Activated gamma-delta T cell (primary cell): ENCODE measurements around the gene HMGCR.
"Not testable (repeated sequence)": the region's sequence is repeated elsewhere in the genome, so short reads cannot be mapped to it uniquely, and the experiment has no call there.

Experiments used
- DNase-seq: peaks from one replicate; lab custom pipeline; 2025; lab: John Stamatoyannopoulos, UW
- total RNA-seq, 2 donors: gene quantifications; one replicate each; lab custom pipeline; 2026; lab: John Stamatoyannopoulos, UW

Gene HMGCR
- total RNA-seq = 101 to 113 reads per million in 2 donors

DNA sequence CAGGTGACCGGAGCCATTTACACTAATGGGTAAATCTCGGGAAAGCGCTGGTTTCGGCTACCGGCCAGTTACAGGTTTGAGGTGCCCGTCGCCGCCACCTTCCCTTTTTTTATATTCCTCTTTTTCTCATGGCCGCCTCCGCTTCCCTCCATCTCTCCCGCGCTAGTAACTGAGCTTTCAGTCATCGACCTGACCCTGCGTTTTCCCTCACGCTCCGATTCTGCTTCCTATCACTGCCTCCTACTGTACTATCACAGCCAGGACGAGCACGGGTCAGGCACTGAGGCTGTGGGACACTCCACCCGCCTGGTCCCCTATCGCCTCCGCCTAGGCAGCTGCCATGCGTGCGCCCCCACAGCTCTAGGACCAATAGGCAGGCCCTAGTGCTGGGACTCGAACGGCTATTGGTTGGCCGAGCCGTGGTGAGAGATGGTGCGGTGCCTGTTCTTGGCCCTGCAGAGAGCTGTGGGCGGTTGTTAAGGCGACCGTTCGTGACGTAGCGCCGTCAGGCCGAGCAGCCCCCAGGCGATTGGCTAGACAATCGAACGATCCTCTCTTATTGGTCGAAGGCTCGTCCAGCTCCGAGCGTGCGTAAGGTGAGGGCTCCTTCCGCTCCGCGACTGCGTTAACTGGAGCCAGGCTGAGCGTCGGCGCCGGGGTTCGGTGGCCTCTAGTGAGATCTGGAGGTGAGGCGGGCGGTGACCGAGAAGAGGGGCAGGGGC lies at the start of gene HMGCR:
Gene HMGCR, plus strand, starts transcription at position 606 of the 722 bp plus-strand sequence. CDS start 5,386 bp downstream, outside the sequence.
- DNase-seq = peak; percentile 85

DNA sequence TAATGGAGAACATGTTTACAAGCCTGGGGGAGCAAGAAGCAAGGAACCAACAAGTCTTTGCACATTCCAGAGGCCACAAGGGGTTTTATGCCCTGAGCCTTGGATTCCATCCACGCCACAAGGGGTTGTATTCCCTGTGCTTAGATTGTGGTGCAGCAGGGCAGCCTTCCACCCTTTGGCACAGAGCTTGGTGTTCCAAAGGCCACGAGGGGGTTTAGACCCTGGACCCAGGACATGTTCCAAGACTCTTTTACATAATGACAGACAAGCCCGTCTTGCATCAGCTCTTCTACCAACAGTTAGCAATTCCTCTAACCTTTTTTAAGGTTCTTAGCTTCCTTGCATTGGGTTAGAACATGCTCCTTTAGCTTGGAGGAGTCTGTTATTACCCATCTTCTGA lies 45.2 kb upstream of the HMGCR start:
- not testable (repeated sequence) for DNase-seq

DNA sequence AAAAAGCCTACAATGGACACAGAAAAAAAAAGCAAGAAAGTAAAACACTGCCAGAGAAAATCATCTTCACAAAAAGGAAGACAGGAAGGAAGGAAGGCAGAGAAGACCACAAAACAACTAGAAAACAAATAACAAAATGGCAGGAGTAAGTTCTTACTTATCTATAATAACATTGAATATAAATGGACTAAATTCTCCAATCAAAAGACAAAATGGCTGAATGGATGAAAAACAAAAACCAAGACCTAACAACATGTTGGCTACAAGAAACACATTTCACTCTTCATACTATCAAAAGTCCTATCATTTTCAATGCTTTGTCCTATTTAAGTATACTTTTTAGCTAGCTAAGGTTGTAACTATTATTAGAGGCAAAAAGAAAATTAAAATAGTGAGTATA lies 36.9 kb upstream of the HMGCR start:
- DNase-seq = no peak

DNA sequence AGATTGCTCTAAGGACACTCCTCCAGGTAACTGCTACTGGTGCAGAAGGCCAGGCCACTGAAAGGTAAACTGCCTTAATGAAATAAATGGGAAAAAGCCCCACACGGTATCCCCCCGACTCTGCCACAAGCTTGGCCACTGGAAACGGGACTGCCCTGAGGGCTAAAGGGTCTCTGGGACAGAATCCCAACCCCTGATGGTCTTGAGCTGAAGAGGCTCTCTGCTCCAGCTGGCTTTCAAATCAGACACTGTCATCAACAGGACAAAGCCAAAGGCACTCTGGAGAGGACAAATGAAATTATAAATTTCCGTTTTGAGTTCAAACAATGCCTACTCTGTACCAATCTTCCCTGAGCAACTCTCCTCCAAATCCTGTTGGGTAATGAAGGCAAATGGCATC lies 33.6 kb upstream of the HMGCR start:
- no peak for DNase-seq

DNA sequence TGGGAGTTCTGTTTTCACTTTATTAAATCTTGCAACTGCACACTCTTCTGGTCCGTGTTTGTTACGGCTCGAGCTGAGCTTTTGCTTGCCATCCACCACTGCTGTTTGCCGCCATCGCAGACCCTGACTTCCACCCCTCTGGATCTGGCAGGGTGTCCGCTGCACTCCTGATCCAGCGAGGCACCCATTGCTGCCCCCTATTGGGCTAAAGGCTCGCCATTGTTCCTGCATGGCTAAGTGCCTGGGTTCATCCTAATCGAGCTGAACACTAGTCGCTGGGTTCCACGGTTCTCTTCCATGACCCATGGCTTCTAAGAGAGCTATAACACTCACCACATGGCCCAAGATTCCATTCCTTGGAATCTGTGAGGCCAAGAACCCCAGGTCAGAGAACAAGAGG lies 32.5 kb upstream of the HMGCR start:
- DNase-seq = not testable (repeated sequence)

DNA sequence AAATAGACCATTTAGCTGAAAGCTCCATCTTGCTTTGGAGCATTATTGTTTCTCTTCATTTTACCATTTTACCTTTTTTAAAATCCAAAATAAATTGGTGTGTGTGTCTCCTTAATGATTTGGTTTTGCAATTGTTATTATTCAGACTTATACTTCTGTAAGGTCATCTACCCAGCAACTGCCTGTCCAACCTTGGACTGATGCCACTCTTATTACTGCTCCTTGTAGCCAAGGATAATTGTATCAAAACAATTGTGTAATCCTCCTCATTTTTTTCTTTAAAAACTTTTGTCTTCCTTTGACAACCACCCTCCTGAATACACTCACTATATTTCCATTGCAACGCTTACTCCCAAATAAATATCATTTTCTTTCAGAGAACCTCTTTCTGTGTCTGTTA lies 30.3 kb upstream of the HMGCR start:
- DNase-seq = no peak

DNA sequence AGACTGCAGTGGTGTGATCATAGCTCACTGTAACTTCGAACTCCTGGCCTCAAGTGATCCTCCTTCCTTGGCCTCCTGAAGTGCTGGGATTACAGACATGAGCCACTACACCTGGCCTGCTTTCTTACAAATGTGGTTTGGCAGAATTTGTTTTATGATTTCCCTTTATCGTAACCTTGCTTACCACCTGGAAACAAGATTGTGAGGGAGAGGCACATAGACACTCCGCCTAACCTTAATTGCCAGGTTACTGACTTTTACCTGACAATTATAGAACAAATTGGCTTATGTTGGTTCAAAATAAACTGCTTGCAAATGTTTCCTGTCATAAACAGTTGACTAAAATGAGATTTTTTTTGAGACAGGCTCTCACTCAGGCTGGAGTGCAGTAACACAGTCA lies 26.8 kb upstream of the HMGCR start:
- no peak for DNase-seq

DNA sequence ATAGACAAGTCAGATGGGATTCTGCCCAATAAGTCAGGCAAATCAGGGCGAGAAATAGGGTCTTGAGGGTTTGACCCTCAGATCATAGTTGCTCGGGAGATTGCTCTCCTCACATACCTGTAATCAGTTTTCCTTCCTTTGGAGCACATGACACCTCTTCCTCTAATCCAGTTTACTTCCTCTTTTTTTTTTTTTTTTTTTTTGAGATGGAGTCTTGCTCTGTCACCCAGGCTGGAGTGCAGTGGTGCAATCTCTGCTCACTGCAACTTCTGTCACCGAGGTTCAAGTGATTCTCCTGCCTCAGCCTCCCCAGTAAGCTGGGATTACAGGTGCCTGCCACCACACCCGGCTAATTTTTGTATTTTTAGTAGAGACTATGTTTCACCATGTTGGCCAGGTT lies 17.9 kb upstream of the HMGCR start:
- not testable (repeated sequence) for DNase-seq

DNA sequence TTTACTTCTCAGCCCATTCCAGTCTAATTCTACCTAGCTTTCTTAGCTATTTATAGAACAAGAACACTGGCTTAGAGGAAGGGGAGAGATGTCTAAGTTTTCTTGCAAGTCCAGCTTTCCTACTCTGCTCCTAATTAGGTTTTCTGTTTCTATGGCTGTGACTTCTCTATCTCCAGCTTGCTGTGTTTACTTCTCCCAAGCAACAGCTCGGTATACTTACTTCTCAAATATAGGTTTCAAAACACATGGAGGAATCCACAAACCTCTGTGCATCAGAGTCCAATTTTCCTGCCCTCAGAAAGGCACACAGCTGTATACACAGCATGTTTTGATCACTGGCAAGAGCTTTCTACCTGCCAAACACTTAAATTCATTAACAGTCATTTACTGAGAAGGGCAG lies 17.4 kb upstream of the HMGCR start:
- DNase-seq = no peak

DNA sequence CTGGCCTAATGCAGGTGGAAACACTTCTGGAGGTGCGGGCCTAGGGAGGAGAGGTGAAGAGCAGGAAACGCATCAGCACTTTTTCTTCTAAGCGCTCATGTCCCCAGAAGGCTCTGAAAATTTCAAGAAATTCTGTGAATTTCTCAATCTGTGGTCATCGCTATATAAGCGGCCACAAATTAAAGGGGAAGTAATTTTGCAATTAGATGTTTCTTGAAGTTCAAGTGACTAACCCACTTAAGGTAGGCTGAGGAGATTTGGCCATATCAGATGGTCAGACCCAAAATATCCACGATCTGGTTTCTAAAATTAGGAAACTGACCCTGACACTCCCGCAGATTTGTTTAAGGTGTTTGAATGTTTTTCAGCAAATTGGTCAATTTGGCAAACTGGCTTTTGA lies 16.6 kb upstream of the HMGCR start:
- DNase-seq = no peak

DNA sequence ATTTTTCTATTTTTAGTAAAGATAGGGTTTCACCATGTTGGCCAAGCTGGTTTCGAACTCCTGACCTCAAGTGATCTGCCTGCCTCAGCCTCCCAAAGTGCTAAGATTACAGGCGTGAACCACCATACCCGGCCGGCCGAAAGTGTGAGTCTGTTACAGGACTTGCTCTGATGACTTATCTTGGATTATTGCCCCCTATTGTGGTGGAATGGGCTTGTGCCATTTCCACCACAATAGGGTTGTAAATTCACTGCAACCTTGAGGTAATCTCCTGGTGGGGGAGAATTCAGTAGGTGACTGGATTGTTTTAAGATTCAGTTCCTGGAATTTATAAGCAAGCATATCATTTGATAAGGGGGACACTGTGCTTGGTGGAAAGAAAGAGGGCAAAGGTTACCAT lies 15.0 kb upstream of the HMGCR start:
- no peak for DNase-seq

DNA sequence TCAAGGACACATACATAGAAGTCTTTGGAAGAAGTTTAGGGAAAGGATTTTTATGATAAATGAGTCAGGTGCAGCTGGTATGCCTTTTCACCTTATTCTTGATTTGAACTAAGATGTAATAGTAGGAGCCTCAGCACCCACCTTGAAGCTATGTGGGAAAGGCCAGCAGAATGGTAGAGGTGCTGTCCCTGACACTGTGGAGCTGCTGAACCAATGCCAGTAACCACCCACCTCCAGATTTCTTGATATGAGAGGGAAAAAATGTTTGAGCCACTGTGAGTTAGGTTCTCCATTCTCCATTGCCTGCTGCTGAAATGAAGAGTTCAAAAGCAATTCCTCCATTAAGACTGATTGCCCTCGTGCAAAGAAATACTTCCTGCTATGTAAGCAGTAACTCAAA lies 12.2 kb upstream of the HMGCR start:
- DNase-seq = no peak

DNA sequence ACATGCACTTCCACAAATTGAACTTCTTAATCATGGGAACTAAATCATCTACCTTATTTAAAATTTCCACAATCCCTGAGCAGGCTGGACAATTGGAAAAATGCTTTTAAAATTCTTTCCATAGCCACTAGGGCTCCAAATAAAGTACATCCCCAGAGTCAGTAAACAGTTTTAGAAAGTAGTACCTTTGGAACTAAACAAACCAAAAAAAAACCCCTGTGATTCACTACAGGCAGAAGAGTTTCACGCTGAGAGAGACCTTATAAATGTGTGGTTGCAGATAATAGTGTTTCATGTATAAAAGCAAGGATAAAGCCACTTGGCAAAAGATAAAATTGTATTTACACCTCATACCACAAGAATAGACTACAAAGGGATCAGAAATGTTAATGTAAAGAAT lies 11.8 kb upstream of the HMGCR start:
- DNase-seq = no peak

DNA sequence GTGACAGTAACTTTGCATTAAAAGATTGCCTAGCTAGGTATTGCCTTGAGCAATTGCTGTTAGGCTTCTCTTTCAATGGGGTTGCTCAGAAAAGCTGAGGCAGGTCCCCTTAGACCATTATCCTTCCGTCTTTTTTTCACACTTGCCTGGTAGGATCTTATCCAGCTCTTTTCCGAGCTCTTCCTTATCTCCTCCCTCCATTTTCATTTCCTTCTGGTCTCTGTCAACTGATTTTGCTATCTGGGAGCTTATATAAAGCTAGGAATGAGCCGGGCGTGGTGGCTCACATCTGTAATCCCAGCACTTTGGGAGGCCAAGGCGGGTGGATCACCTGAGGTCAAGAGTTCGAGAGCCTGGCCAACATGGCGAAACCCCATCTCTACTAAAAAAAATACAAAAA lies 6.6 kb upstream of the HMGCR start:
- DNase-seq = no peak

DNA sequence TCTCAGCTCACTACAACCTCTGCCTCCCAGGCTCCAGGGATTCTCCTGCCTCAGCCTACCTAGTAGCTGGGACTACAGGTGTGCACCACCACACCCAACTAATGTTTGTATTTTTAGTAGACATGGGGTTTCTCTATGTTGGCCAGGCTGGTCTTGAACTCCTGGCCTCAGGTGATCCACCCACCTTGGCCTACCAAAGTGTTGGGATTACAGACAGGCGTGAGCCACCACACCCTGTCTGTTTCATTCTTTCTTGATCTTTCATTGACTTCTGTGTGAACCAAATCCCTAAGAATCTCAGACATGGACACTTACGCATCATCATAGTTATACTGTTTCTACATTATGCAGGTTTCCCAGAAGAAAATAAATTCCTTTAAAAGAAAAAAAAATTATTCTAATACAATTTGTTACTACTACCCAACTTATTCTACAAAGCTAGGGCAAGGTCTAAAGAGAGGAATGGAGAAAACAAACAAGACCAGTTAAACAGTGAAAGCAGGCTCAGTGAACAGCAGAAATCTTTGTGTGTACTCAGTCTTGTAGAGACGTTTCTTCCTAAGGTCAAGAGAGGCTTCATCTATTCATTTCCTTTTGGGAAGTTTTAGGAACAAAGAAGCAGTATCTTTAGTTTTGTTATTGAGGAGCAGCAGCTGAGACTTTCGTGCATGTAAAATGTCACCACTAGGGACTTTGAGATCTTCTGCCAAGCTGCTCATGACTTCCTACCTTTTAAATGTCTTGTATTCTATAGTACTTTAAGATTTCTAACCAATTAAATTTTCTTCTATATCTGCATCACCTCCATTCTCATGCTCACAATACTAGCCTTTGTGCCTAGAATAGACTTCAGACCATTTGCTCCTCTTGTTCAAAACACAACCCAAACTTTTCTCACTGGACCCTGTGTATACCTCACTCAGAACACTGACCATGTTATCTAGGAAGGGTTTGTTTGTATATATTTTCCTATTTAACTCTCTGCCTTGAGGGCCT lies 5.6 kb upstream of the HMGCR start:
- DNase-seq = no peak

DNA sequence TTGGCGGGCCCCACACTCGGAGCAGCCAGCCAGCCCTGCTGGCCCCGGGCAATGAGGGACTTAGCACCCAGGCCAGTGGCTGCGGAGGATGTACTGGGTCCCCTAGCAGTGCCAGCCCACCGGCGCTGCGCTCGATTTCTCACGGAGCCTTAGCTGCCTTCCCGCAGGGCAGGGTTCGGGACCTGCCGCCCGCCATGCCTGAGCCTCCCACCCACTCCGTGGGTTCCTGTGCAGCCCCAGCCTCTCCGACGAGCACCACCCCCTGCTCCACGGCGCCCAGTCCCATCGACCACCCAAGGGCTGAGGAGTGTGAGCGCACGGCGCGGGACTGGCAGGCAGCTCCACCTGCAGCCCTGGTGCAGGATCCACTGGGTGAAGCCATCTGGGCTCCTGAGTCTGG lies 3.3 kb upstream of the HMGCR start:
- DNase-seq = not testable (repeated sequence)

DNA sequence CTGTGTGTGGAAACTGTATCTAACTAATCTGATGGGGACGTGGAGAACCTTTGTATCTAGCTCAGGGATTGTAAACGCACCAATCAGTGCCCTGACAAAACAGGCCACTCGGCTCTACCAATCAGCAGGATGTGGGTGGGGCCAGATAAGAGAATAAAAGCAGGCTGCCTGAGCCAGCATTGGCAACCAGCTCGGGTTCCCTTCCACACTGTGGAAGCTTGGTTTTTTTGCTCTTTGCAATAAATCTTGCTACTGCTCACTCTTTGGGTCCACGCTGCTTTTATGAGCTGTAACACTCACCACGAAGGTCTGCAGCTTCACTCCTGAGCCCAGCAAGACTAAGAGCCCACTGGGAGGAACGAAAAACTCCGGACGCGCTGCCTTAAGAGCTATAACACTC lies 2.6 kb upstream of the HMGCR start:
- not testable (repeated sequence) for DNase-seq

DNA sequence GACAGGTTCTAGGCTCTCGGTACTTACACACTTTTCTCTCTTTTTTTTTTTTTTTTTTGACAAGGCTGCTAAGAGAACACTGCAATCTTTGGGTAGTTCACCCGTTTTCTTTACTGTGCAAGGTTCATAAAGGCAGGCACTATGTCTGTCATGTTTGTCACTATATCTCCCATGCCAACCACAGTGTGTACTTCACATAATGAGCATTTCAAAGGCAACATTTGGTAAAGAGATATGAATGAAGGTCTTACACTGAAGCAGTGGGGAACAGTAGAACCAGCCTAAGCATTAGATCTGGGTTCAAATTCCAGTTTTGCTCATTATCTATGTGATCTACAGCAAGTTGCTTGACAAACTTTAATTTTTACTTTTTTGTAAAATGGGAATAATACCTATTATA lies 1.5 kb upstream of the HMGCR start:
- no peak for DNase-seq

DNA sequence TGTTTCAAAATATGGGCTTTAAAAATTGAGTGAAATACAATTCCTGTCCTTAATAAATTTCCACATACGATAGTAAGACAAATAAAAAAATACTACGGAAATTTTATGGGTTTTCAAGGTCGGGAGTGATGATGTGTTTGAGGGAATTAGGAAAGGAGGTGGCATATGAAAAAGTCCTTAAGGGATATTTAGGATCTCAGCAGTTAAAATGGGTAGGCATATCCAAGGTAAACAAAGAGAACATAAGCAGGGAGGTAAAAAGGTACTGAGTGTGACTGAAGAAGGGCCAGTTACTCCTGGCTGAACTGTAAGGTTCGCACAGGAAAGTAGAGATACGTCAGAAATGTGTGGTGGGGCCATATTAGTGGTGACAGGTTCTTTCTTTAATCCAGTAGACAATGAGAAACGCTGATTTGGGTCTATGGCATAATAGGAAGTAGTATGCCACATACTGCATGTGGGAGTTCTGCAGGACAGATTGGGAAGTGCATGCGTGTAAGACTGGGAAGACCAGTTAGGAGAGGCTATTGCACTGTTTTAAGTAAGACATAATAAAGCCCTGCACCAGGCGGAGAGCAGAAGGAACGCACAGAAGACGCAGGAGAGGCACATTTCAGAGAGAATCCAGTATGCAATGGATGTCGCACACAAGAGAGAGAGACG lies 937 bp upstream of the HMGCR start:
- DNase-seq = no peak

DNA sequence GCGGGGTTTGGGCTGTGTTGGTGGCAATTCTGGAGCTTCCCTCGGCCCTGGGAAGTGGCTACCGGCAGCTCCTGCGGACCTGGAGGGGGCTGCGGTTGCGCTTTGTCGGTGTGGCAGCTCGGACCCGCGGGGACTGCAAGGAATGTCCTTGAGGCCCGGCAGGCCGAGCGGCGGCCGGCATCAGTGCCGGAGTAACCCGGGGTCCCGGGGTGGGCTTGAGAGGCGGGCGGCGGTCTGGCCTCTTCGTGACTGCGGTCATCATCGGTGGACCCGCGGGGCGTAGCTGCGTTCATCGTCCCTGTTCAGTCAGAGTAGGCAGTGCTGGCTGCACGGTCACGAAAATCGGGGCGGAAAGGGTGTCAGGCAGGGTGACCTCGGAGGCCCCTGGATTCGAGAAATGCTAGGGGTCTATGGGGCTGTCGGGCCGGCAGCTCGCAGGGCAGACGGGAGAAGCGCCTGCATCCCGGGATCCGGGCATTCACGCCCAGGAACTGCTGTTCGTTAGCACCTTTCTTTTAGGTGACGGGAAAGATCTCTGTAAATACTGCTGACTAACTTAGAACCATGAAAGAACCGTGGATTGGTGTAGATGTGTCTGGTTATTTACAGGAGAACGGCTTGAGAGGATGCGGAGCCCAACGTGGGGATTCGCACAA lies 474 bp downstream of the HMGCR start:
- no peak for DNase-seq

DNA sequence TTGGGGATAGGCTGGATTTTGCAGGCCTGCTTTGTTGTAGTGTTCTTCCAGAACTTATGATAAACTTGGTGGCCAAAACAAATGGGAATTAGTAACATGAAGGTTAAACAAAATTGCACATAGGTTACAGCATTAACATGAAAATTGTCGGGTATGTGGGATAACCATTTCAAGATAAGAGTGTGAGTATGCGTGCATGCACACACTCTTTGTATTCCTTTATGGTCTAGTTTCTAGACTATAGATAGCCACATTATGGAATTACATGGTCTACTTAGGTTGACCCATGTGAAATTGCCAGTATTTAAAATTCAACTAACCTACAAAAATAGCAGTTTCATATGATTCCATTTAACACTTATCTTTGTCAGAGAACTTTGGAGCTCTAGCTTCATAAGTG lies 1.4 kb downstream of the HMGCR start:
- no peak for DNase-seq
